Stimulated activated CD4-positive, alpha-beta T cell treated with anti-CD3 and anti-CD28 coated beads, Interleukin-12 subunit alpha, Interleukin-12 subunit beta, amount 100 ng/mL, for 24 hours (primary cell): Measurements from ENCODE around the gene MMS19.

Source experiments
- DNase-seq, 2 experiments: peaks; one replicate each; pipeline ENCODE4 v3.0.0-alpha.2; 2020; ENCODE audit warnings: low read depth in 2 of 2

Gene MMS19

DNA sequence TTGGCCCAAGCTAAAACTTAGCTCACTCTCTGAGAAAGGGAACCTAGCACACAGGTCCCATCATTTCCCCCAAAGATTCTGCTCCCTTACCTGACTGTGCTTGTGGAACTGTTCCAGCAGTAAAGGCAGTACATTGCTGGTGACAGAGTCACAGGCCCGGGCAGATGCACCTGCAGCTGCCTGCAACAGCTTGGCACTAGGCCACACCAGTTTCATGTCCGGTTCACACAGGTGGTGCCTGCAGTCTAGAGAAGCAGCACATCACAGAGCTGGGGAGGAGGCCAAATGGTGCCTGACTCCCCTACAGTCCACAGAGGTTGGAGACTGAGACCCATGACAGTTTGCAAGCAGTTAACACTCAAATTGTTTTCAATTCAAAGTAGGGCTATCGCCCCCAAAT, 30.1 kb downstream of the MMS19 start:
- no peak for DNase-seq

DNA sequence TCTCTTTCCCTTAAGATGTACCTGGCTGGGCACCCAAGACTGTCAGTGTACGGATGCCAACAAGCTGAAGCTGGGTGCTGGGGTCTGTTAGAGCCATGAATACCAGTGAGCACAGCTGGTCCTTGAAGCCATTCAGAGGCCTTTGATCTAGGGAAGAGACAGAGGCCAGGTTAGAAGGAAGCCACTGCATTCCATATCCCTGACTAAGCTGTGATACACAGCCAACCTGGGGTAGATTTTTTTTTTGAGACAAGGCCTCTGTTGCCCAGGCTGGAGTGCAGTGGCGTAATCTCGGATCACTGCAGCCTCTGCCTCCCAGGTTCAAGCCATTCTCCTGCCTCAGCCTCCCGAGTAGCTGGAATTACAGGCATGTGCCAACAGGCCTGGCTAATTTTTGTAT, 31.5 kb downstream of the MMS19 start:
- no peak for DNase-seq

DNA sequence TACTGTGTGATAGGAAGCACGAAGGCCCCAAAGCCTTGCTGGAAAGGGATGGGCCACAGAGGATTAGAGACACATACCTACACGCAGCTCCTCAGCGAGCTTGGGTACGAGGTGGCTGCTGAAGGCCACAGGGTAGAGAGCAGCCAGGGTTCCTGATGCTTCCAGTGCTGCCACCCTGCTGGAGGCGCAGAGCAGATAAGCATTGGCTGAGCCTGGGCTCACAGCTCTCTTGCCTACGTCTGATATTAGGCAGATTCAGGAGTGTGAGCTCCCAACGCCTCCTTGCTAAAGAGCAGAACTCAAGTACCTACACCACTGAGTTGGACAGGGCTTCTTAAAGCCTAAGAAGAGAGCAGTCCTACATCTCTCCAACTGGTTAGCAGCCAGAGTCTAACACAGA, 32.2 kb downstream of the MMS19 start:
- no peak for DNase-seq

DNA sequence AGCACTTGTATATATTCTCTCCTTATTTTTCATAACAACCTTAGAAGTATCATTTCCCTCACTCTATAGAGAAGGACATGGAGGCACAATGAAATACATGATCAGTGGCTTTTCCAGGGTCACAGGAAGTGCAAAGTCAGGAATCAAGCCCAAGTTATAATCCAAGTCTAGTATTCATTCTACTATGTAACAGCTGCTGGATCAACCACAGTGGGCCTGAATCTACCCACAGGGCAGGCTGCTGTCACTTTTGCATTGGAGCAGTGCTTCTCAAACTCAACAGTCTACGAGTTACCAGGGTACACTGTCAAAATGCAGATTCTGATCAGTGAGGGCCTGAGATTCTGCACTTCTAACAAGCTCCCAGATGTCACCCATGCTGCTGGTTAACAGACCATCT, 34.0 kb downstream of the MMS19 start:
- DNase-seq: no peak

DNA sequence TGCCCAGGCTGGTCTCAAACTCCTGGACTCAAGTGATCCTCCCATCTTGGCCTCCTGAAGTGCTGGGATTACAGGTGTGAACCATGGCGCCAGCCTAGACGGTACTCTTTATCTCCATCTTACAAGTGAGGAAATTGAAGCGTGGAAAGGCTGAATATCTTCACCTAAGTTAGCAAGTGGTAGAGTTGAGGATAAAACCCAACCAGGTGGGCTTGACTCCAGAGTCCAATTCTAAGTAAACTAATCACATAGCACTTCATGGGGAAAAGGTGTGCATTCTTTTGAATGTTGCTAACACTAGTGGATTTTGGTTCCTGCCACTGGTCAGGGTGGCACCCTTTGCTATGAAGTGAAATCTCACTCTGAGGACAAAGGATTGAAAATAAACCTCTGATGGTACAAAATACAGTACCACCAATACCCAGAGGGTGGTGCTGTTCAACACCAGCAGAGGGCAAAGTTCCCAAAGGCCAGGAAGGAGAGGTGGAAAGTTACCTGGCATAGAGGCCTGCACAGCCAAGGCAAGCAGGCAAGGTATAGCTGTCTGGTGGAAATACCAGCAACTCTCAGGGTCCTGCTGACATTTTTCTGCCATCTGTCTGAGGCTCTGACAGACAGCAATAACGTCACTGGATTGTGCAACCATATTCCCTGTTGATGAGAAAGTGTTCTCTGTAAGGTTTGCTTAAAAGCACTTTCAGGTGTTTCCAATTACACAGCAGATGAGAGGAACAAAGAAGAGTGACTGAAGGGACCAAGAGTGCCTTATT, 34.7 kb downstream of the MMS19 start:
- peak in 1 of 2 experiments; percentile 18 for DNase-seq

DNA sequence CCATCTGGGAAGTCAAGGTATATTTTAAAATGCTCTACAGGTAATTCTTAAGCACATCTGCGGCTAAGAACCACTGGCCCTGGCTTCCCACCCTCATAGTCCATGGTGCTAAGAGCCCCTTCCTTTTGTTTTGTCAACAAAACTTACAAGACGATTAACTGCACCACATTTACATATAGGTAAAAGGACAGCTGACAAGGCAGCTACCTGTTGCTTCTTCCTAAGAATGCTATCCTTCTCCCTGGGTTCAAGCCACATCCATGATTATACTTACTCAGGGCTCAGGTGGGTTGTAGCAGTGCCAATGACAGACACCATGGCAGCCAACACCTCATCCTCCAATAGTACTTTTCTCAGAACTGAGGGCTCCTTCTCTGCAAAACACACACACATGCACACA, 35.9 kb downstream of the MMS19 start:
- DNase-seq: no peak

DNA sequence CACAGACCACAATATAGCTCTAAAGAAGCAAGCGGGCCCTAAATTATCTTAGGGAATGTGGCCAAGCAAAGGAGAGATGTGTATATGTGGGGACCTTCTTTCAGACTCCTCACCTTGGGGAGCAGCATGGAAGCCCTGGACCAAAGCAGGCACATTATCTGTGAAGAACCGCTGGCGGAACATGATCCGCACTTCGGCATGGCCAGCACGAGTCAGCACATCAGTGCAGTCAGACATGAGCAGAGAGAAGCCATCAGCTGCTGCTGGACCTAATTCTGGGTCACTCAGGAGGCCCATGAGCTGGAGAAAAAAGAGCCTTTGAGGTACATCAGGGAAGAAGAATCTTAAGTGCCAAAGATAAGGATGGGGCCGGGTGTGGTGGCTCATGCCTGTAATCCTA, 38.3 kb downstream of the MMS19 start:
- DNase-seq: no peak

DNA sequence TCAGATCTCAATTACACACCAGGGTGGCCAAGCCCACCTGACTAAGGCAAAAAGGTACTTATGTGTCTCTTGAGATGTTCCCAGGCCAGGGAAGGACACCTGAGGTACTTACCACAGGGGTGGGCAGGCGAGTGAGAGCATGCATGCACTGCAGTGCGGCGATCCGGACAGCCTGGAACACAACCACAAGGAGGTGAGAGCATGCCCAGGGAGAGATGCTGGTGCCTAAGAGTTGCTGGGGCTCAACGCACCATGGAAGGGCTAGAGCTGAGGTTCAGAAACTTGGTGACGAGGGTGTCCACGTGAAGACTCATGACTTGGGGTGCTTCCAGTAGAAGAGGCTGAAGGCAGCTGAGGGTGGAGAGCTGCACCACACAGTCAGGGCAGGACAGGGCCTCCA, 39.1 kb downstream of the MMS19 start:
- DNase-seq: no peak

DNA sequence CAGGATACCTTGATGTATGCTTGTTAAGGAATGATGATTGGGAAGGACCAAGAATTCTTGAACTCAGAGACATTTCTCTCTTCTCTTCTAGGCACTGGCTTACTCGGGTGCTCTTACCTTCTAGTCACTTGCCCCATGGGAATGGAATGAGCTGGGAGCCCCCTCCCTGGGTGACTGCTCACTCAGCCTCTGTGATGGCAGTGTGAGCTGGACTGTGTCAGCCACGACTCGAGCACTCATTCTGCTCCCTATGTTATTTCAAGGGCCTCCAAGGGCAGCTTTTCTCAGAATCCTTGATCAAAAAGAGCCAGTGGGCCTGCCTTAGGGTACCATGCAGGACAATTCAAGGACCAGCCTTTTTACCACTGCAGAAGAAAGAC, 41.5 kb downstream of the MMS19 start:
- no peak for DNase-seq

DNA sequence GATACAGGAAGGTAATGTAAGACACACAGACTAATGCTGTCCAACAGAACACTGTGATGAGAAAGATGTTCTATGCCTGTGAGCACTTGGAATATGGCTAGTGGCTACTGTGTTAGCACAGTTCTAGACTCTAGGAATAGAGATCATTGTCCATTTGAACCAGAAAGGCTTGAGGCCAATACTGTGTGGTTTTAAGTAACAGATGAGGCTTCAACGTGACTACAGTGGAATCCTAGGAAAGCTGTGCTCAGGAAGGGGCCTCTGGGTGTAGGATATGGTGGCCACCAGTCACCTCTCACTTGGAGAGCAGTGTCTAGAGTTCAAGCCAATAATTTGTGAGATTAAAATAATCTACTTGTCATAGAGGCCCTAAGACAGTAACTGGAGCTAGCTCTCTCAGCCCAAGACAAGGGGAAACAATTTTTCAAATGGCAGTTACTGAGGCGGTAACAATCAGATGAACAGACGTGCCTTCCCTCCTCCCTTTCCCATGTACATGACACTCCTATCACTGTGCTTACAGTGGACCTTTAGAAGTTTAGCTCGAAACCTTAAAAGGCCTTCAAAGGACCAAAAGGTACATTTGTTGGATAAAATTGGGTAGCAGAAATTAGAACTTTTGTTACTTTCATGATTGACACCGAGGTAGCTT, 42.1 kb downstream of the MMS19 start:
- DNase-seq: no peak

DNA sequence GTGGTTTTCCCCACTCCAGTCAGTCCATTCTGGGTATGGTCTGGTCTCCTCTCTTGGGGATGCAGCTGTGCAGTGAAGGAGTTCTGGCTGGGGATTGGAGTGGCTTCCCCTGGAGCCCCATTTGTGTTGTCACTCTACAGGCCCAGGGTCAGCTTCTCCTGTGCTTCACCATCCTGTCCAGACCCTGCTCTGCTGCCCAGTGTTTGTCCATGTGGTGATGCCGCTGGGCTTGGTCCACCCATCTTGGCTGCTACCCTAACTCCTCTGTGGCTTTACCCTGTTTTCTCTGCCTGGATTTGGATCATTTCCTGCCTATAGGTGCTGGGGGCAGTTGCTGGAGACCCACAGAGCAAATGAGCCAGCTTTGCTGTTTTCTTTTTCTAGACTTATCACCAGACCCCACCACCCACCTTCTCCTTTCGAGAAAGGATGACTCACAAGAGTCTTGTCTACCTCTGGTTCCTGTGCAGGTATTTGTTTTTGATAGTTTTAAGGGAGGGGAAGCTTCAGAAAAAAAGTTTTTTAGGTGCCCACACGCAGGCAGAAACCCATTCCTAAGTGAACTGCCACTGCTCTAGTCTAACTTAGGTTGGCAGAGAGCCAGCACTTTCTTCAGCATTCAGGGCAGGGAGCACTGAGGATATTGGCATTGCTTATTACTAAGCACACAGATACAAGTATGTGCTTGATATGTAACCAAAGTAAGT, 43.7 kb downstream of the MMS19 start:
- DNase-seq: no peak

DNA sequence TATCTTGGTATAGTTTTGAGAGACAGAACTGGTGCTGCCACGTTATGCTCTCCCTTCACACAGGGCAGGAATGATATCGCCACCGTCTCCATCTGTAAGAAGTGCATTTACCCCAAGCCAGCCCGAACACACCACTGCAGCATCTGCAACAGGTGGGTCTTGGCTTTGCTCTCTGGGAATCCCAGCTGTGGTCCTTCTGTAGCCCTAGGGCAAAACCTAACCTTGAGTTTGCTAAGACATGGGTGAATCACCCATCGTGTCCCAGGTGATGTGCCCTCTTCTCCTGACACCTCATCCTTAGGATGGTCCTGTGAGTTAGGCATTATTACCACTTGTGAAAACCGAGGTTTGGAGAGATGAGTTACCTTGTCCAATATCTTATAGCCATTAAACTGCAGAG, 45.9 kb downstream of the MMS19 start:
- no peak for DNase-seq

DNA sequence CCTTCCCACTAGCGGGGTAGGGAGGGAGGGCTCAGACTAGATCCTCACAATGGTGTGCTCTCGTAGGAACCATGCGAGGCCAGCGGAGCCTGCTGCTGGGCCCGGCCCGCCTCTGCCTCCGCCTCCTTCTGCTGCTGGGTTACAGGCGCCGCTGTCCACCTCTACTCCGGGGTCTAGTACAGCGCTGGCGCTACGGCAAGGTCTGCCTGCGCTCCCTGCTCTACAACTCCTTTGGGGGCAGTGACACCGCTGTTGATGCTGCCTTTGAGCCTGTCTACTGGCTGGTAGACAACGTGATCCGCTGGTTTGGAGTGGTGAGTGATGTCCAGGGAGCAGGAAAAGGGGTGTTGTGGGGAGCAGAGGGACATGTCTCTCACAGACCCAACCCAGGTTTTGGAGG, 46.6 kb downstream of the MMS19 start:
- no peak for DNase-seq

DNA sequence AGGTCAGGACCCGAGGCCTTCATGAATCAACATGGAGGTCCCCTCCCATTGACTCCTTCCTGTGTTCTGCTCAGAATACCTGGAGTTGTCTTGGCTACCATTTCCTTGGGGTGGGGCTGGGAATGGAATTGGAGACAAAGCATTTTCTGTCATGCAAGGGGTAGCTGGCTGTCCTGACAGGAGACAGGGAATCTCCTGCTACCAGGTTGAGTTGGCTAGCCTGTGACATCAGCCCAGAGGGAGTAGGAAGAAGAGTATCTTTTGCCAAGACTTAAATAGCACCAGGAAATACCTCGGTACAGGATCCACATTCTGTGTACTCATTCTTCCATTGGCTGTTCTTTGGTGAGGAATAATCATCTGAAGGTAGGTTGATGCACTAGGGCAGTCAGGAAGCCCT, 47.4 kb downstream of the MMS19 start:
- no peak for DNase-seq

DNA sequence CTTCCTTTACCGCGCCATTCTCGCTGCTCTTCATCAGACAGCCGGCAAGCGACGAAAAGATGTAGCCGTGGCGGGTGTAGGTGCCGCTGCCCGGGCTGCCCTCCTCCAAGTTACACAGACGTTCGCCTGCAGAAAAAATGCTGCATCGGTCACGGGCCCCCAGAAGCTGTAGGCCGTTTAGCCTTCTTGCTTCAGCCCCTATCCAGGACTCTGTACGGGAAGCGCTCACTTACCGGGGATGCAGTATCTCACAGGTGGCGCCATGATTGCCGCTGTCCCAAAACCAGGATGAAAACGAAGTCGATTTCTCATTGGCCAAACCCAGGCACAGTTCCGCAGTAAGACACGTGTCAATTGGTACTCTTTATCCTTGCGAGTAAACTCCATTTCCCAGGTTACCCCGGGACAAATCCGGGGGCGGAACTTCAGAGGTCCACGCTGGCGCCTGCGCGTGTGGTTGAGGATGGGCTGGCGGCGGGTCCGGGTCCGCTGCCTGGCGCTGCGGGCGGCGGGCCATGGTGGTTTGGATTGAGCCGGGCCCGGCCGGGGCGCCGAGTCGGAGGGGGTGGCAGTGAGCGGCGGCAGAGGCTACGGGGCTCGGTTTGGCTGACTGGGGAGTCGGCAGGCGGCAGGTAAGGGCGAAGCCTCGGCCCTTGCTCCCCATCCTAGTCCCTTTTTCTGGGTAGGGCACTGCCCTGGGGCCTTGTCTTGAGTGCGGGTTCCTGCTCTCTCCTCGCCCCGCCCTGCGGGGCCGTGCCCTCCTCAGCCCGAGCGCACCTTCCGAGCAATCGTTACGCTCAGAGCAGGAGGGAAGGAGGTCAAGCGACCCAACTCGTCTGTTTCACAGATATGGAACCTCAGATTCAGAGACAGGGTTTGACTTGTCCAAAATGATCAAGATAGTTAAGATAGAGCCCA, 52.2 kb downstream of the MMS19 start, which contains the start of the genes EXOSC1 and ZDHHC16:
Gene EXOSC1, minus strand, starts transcription at position 285 of the 918 bp plus-strand sequence. Its CDS starts 21 bp downstream, at position 264.
Gene ZDHHC16, plus strand, starts transcription at position 454 of the 918 bp plus-strand sequence. CDS start 5,501 bp downstream, outside the sequence.
- DNase-seq: peak; percentile 80 to 92

DNA sequence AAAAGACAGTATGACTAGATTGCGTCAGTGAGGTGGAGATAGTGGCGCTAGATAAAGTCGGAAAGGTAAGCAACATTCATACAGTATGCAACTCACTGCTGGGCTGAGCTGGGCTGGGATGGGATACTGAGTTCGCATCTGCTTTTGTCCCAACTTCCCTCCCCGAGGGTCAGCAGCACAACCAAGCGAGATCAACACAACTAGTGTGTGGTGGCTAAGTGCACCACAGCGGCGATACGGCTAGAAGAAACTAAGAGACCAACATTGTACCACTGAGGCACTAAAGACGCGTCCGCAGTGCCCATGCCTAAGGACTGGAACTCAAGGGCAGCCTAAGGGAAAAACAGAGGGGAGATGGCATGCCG, 52.9 kb downstream of the MMS19 start:
- DNase-seq: no peak

DNA sequence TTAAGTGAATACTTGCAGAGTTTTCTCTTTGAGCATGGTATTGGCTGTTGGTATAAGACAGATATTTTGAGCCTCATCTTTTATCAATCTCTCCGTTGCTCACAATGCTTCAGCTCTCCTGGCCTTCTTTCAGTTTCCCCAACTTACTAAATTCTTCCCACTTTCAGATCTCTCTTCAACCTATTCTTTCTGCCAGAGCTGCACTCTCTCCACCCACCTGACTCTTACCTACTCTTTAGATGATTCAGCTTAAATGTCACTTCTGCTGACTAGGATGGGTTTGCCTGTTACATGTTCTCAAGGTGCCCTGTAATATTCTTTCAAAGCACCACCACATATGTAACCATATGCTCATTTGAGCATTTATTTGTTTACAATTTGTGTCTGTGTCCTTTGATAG, 54.0 kb downstream of the MMS19 start:
- DNase-seq: no peak

DNA sequence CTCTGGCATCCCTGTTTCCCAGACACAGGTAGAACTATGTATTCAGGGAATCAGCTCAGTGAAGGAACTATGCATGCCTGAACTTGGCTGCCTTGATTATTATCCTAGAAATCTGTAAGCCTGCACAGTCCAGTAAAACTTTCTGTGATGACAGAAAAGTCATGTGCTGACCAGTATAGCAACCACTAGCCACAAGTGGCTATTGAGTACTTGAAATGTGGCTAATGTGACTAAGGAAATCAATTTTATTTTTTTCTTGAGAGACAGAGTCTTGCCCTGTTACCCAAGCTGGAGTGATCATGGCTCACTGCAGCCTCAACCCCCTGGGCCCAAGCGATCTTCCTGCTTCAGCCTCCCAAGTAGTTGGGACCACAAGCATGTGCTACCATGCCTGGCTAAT, 55.9 kb downstream of the MMS19 start:
- DNase-seq: no peak

DNA sequence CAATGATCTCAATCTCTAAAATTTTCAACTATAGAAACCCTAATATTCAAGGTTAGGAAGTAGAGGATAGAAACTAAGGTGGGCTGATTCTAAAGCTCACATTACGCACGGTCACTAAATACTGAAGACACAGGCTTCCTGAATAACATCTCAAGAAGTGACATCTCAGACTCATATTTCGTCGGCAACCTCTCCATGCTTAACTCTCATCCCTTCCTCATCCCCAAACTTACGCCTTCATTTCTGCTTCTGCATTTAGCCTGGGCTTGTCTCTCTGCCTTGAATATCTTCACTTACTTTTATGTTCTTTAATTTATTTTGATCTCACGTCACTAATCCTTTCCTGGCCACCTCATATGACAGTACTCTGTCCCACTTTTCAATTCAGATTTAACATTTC, 63.0 kb downstream of the MMS19 start:
- no peak for DNase-seq

DNA sequence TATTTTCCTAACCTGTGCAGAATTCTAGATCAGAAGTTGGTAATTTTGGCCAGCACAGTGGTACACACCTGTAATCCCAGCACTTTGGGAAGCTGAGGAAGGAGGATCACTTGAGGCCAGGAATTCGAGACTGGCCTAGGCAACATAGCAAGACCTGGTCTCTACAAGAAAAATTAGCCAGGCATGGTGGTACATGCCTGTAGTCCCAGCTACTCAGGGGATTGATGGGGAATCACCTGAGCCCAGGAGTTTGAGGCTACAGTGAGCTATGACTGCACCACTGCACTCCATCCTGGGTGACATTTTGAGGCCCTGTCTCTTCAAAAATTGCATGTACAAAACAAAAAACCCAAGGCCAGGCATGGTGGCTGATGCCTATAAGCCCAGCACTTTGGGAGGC, 63.7 kb downstream of the MMS19 start:
- no peak for DNase-seq

DNA sequence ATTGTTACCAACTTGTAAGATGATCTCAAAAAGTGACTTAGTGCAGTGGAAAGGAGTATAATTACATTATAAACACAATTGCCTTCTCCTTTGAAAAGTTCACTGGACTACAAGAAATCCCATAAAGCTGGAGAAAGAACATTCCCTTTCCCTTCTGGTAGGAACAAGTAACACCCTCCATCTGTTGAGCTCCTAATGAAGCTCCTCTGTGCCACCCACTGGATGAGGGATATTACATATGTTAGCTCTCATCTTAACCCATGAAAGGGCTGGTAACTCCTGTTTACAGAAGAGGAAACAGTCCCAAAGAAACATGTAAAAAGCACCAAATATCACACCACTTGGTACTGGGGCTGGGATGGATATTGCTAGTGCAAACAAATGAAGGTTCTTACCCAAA, 64.2 kb downstream of the MMS19 start:
- DNase-seq: no peak

DNA sequence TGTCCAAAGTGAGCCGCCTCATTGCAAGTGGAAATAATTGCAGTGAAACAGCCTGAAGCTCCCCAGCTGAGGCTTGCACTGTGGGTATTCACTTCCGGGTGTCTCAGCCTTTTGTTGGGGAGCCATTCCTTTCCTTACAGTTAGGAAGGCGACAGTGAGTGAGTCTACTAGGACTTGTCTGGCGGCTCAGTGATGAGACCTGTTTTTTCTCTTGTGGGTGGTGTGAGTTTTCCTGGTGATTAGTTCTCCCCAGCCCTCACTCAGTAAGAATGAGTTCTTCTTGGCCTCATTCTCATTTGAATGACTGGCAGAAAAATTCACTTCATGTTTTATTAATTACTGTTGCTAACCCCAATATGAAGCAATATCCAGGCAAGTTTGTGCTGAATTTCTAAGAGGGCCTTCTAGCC, 69.6 kb downstream of the MMS19 start:
- DNase-seq: no peak
